Activated gamma-delta T cell (primary cell): ENCODE results near the gene GJD4.

ENCODE experiments used
- DNase-seq: peaks from one replicate; lab custom pipeline; 2025; lab: John Stamatoyannopoulos, UW
- total RNA-seq, 2 donors: gene quantifications; one replicate each; lab custom pipeline; 2026; lab: John Stamatoyannopoulos, UW

The GJD4 gene, protein sequence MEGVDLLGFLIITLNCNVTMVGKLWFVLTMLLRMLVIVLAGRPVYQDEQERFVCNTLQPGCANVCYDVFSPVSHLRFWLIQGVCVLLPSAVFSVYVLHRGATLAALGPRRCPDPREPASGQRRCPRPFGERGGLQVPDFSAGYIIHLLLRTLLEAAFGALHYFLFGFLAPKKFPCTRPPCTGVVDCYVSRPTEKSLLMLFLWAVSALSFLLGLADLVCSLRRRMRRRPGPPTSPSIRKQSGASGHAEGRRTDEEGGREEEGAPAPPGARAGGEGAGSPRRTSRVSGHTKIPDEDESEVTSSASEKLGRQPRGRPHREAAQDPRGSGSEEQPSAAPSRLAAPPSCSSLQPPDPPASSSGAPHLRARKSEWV
- 0 to 0.13 reads per million in 2 donors for total RNA-seq

DNA sequence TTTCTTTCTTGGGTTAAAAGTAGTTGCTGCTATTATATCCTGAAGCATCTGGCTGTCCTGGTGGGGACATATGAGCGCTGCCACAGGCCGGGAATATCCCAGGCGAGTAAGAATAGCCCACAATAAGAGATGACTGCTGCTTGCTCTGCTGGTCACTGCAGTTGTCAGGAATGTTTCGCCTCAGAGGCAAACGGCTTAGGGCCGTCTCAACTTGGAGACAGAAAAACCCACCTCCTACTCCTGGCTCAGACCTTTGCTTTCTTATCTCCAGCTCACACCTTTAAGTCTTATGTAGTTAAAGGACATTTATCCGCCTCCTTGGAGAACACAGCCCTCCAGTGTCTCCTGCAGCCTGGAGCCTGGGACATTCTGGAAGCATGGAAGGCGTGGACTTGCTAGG lies at the start of gene GJD4:
TSS of gene GJD4 (plus strand) at position 151 of the 400 bp plus-strand sequence. CDS start at position 378, 227 bp downstream.
- DNase-seq, result no peak

DNA sequence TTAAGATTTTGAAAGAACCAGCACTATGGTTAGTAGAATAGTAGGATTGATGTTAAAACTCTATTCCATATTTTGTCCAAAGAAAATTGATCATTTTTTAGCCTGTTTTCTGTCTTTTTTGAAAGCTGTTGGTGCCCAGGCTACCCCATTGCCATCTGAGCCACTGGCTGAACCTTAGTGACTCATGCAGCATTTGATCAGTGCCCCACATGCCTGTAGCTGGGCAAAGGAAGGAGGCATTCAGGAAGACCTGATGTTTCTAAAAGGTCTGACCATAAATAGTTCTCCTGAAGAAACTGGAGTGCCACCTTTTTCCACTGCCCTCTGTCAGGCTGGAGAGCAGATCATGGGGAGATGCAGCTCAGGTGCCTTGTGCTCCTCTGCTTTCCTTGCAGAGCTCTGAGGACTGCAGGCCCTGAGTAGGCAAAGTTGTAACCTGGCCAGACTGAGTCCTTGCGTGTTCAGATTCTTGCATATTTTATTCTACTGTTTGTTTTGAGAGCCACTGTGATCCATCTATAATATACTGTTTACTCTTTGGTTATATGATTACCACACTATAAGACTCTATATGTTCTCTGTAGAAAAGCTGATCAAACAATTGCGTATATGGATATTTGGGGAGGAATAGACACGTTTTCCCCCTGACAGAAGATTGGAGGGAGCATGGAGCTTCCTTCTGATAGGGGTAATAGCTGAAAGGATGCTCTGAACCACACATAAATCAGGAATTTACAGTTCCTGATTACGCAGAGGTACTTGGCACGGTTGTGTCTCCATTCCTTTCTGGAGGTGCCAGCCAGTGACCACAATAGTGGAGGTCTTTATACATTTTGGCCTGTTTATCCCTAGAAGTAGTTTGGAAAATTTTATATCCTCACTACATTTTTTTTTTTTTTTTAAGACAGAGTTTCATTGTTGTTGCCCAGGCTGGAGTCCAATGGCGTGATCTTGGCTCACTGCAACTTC lies 48.9 kb upstream of the GJD4 start:
- DNase-seq, result no peak

DNA sequence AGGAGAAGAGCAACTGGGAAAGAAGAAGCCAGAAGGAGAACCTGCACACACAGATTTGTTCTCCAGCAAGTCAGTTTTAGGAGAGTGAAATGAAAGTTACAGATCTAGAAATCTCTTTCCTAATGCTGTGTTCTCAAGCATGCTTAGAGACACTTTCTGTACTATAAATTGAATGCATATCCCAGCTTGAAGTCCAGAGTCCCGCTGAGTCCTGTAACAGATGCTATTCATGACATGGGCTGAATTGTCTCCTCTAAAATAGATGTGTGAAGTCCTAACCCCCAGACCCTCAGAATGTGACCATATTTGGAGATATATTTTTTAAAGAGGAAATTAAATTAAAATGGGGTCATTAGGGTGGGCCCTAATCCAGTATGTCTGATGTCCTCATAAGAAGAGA lies 46.9 kb upstream of the GJD4 start:
- no peak for DNase-seq

DNA sequence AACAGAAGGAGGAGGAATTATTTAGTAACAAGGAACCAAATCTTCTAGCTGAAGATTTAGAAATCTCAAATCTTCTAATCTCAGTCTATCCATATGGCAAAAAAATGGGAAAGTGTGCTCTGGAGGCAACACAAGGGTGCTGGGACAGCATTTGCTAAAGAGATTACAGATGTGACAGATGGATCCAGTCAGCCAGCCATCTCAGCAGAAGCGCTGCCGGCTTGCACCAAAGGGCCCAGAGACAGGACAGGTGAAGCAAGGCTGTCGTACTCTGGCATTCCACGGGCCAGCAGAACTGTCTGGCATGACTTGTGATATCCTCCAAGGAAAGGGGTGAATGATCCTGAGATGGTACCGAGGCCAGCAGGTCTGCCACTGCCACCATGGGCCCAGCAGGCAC lies 45.7 kb upstream of the GJD4 start:
- no peak for DNase-seq

DNA sequence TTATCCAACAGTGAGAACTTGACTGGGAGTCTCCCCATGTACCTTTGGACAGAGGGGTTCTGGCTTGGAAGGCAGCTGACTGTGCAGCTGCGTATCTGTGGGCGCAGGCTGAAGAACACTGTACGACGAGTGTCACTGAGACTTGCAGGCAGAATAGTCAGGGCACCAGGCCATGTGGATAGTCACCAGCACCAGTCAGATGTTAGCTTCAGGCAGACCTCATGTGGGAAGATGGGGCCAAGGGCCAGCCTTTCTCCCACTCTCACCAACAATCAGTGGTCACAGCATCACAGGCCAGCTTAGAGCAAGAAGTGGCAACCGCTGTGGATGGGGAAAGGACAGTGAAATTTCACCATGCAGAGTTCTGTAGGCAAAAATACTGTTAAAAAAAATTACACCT lies 43.4 kb upstream of the GJD4 start:
- DNase-seq, result no peak

DNA sequence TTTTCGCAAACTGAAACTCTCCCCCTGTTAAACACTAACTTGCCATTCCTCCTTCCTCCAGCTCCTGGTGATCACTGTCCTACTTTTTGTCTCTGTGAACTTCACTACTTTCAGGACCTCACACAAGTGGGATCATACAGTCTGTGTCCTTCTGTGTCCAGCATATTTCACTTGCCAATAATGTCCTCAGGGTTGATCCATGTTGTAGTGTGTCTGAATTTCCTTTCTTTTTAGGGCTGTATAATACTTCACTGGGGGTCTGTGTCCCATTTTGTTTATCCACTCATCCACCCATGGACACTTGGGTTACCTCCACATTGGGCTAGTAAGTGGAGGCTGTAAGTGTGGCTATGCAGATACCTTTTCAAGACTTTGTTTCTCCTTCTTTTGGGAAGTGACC lies 42.7 kb upstream of the GJD4 start:
- DNase-seq, result no peak

DNA sequence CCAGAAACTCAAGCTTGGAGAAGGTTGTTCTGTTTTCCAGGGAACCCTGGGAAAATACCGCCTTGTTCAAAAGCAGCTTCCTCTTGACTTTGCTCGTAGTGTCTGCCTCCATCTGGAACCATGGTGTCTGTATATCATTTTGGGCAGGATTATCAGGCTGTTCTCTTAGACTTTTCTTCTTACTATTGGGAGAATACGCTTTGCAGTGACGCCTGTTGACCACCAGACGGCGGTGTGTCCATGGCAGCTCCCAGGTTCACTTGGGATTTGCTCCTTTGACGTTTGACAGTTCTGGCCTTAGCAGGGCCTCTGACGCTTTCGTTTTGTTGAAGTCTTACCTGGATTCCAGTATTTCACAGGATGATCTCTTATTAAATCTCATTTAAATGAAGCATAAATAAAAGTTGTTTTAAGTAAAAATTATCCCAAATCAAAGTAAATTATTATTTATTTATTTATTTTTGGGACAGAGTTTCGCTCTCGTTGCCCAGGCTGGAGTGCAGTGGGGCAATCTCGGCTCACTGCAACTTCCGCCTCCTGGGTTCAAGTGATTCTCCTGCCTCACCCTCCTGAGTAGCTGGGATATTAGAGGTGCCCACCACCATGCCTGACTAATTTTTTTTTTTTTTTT lies 41.8 kb upstream of the GJD4 start:
- DNase-seq, result no peak

DNA sequence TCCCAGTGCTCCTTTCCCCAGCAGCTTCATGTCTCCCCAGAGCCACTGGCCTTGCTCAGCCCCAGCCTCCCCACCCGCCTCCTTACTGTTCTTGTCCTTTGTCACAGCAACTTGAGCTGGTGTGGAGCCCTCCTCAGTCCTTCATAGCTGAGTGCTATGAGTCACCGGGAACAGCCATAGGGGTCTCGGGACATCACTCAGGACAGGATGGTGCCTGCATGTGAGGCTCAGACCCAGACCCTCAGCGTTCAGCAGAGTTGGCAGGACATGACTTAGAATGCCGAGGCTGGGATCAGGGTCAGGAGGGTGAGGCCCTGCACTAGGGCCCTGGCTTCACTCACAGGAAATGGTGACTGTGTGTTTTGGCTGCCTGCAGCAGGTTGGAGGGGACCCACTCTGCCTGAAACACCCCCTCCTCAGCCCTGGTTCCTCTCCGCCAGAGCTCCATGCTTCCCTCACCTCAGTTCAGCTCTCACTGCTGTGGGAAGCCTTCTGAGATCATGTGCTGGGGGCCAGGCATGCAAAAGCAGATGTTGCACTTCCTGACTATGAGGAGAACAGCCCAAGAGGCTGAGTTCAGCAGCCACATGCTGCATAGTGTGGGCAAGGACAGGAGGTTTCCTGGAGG lies 40.7 kb upstream of the GJD4 start:
- DNase-seq, result no peak

DNA sequence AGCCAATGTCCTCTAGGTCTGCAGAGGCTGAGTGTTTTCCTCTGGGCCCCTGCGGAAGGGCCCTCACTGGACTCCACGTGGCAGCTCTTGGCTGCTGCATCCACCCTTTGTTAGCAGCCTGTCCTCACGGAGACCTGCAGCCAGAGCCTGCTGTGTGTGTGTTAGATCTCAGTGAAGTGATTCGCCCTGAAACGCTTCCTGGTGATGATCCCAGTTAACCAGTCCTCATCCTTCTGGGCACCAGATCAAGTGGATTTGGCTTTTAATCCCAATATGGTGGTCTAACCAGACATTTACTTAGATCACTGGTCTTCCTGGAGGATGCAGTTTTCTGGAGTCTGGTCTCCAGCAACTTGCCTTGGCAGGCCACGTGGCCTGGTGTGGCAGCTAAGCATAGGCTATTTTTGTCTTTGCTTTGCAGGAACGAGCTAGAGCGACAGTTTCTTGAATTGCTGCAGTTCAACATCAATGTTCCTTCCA lies 39.5 kb upstream of the GJD4 start:
- DNase-seq, result no peak

DNA sequence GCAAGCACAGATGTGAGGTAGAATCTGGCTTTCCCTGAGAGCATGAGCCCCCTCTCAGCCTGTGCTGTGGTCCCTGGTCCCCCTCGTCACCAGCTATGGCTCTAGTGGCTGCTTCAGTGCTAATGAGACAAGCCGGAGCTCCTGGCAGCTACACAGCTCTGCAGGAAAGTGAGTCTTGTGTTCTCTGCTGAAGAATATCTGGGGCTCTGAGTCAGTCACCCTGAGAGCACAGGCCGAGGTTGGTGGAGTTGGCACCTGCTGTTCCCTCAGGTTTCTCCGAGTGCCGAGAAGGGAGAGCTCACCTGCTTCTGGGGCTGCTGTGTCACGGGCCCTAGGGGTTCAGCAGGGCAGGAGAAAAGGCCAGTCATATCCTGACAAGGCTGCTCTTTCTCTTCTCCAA lies 37.2 kb upstream of the GJD4 start:
- DNase-seq, result no peak

DNA sequence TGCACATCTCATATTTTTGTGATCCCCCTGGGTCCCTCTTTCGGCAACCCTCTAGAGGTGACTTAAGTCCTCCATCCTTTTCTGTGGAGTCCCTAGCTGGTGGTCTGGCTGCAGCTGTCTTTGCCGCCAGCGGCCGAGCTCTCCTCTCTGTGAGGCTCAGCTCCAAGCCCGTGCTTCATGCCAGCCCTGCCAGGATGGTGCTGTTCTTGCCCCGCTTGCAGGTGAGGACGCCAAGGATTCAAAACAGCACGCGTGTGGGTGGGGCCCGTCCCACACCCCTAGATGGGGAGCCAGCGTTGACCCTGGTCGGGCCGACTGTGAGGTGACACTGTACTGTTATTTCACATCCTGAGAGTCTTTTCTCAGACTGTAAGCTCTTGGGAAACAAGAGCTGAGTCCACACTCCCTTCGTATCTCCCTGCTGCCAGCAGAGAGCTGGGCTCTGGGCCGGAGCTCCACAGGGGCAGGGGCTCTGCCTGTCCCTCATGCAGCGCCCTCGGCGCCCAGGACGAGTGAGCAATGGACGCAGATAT lies 36.6 kb upstream of the GJD4 start:
- DNase-seq, result no peak

DNA sequence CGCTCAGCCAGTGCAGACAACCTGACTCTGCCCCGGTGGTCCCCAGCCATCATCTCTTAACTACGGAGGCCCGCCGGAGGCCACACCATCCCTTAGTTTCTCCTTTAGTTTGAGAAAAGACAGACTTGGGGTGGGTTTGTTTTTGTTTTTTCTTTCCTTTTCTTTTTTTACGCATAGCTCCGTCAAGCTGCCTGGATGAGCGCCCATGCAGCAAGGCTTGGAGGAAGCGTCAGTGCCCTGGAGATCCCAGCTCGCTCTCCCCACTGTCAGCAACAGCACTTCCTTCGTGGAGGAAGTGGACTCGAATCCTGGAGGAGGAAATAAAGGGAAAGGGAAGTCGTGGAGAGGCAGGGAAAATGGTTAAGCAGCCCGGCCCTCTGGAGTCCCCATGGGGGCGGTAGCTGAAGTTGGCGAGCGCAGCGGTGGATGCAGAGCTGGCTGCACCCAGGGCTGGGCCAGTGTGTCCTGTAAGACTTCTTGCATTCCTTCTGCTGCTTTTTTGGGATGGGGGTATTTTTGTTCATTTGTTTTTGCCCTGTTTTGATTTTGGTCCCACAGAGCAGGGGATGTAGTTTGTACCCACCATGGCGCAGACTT lies 35.9 kb upstream of the GJD4 start:
- no peak for DNase-seq

DNA sequence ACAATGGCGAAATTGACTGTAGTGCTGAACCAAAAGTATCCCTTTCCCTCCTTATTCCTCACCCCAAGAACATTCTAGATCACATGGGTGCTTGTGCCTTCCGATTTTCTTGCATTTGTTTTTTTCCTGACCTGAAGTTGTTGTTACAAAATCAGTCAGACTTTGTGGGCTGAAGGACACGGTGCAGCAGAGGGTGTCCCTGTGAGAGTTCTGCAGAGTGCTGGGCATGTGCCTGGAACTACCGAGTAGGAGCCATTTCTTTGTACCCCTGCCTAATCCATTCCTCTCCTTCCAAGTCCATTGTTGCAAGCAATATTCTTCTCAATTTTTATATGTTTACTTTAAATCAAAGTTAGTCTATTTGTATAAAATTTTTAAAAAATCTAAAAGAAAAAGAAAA lies 35.3 kb upstream of the GJD4 start:
- DNase-seq, result no peak

DNA sequence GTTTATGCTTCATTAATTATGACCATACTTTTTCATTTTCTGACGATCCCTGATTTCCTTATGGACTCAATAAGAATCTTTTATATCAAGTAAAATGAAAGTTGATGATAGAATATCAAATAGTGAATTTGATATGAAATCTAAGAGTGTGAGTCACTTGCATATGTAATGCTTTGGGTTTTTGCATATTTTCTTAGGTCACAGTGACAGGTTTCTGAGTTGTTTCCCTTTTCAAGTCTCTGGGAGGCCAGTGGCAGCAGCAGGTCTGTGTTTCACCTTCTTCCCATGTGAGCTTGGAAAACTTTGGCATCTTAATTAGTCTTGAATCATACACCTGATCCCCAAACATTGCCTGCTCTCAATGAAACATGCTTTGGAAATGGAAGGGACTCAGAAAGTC lies 34.7 kb upstream of the GJD4 start:
- DNase-seq, result no peak

DNA sequence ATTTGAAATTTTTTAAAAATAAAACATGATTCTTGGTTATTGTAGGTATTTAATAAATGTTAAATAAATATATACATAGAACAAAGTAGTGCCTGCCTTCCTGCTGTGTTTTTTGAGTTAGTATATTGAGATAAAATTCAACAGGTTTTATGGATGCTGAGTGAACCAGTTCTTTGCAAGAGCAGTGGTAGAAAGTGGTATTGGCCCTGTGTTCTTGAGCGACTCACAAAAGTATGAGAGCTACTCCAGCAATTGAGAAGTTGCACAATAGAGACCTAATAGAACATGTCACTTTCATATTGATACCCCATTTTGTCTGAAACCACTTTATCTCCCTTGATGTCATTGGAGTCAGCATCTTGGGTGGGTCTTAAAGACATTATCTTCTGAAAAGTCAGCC lies 32.6 kb upstream of the GJD4 start:
- no peak for DNase-seq

DNA sequence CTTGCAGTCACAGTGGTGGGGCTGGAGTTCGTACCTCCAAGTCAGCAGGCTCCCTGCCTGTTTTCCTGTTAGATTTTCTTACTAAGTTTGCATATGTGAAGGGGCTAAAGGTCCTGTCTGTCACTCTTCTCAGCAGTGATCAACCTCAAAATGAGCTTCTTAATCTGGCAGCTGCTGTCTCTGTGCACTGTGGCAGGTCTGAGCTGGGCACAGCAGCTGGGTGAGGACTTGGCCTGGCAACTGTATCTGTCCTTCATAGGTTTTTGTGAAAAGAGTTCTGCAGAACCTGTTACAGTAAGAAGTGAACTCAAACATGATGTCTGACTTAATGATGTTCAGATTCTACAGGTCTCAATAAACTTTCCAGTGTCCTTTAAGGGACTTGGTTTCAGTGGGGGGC lies 31.3 kb upstream of the GJD4 start:
- DNase-seq, result no peak

DNA sequence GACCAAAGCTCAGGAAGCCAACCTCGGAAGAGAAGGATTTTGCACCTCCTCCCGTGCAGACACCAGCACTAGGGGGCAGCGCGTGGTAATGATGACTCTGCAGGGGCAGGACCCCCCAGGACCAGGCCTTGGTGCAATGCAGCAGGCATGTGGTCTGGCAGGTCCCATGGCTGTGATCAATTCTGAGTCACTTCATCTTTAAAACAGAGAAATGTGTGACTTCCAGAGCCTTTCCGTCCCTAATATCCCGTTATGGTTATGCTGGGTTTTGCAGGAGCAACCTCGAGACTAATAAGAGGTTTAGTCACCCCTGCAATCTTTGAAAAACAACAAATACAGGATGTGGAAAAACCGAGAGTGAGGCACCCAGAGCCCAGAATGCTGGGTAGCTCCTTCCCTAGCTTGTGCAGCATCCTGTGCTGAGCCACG lies 30.2 kb upstream of the GJD4 start:
- DNase-seq, result no peak

DNA sequence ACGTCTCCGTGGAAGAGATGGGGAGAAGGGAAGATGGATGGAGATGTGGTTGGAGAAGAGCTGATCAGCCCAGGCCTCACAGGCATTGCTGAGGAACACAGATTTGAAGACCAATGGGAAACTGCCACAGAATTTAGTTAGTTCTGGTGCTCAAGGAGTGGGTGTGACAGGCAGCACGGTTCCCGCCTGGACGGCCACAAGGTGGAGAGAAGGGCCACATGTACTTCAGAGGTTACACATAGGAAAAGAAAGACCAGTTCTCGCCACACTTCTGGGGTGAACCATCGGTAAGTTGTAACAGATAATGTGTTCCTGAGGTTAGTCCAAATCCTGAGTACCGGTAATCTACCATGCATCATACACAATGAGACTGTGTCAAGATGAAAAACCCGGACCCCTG lies 29.5 kb upstream of the GJD4 start:
- no peak for DNase-seq

DNA sequence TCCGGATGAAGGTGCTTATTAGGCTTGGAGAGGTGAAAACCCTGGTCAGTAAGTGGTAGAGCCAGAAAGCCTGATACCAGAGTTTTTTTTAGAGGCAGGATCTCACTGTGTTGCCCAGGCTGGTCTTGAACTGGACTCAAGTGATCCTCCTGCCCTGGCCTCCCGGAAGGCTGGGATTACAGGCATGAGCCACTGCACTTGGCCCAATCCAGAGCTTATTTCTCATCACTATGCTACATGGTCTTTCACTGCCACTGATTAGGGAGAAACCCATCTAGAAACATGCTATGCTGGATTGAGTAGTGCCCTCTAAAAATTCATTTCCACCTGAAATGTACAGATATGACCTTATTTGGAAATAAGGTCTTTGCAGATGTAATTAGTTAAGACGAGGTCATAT lies 28.4 kb upstream of the GJD4 start:
- no peak for DNase-seq

DNA sequence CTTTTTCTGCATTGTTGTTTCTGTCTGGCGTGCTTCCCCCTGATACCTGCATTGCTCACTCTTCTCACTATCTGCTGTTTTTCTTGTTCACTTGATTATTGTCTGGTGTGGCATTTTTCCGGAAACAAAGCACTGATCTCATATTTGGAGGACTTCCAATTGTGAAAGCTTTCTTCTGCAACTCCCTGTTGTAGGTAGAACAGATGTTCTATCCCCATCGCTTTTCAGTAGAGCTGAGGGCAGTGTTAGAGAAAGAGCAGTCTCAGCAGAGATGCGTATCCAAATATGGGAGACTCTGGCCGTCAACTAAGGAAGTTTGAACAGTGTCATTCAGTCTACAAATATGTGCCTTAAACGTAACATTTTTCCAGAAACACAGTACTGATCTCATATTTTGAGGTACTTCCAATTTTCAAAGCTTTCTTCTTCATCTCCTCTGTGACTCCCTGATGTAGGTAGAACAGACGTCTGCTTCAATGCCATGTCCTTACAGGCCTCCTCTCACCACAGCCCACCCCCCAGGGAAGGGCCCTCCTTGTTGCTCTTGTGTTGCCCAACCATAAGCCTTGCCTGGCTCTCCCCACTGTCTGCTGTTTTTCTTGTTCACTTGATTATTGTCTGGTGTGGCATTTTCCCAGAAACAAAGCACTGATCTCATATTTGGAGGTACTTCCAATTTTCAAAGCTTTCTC lies 27.1 kb upstream of the GJD4 start:
- DNase-seq, result no peak

DNA sequence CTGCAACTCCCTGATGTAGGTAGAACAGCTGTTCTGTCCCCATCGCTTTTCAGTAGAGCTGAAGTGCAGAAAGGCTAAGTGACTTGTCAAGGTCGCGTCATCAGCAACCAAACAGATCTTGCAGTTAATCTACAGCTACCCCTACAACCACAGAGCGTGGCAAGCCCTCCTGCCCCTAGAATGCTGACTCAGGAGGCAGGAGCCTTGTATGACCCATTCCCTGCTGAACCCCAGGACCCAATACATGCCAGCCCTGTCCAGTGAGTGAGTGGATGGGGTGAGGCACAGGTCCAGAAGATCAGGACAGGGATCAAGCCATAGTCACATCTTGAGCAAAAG lies 26.6 kb upstream of the GJD4 start:
- DNase-seq, result no peak
